Heart left ventricle (tissue), 13 donors: ENCODE measurements around the gene SLC35A1.

ENCODE experiments used
- CTCF ChIP-seq, 12 donors: fragments of 200-600 bp; sonication (generic) in 4 of 12; IDR thresholded peaks; one replicate each; pipeline versions ENCODE4 v1.5.0 to v1.8.0; 2018 to 2022; ENCODE audit warnings: antibody characterized with exemption in 12 of 12, mild to moderate bottlenecking in 5 of 12
- POLR2A ChIP-seq, 2 donors: fragments of 450-650 bp; IDR thresholded peaks; one replicate each; pipeline ENCODE4 v1.6.1; 2017; ENCODE audit warnings: antibody characterized with exemption in 2 of 2, mild to moderate bottlenecking in 2 of 2, moderate library complexity in 2 of 2
- donor health status: ischemic (EF 13 %, LVEDD 7.1; RV severe dilation, severe dysfunction).
- donor health status: DM: no; HTN: yes; CAD: no.
- donor health status: DM: no; HTN: no; CAD: no.
- donor health status: ischemic (EF 25% LVEDD 6.9; RV normal size, moderate dysfunction).
- donor health status: ischemic (EF 25% LVEDD 5.7; RV mildly dilated, moderate dysfunction).
- donor health status: ischemic (EF 35%, LVEDD 5.7; RV mildly dilated, moderate dysfunction).
- donor health status: nonischemic (EF 11% LVEDD 7.7; RV severe dilation, severe dysfunction).
- donor health status: DM: yes; HTN: yes; CAD: no.
- donor health status: PGD.
- donor health status: ischemic (EF 29% LVEDD 5.4; RV normal size, mild dysfunction).
- donor health status: nonischemic (EF 23%, LVEDD 6.1; RV moderate dilation, normal function).

- TF ChIP-seq CTCF (IDR thresholded peaks at IDR 0.05) (no peak), POLR2A (IDR thresholded peaks at IDR 0.05) (no peak)
Measured at GRCh38 chr6:87551799-87552198, 79.0 kb downstream of the SLC35A1 start.
